Gastroesophageal sphincter (tissue), 4 donors: ENCODE measurements around the gene C6orf62. TPM values are rescaled to one million over a fixed set of nuclear protein-coding genes. Genes with fewer than 3 reads are reported as not detected.
"Not testable (repeated sequence)": the region's sequence is repeated elsewhere in the genome, so short reads cannot be mapped to it uniquely, and the experiment has no call there.

Source experiments
- ATAC-seq: fragments of 150-250 bp; one replicate; pipeline ENCODE4 v1.9.1; 2016; ENCODE audit warnings: mild to moderate bottlenecking, moderate library complexity
- H3K27ac ChIP-seq, 4 donors: fragments of 200-600 bp; sonication (generic) in 3 of 4; 1 replicate in 3 of 4; 2 replicates in 1 of 4; pipeline ENCODE4 v1.5.1; 2016 to 2019
- H3K27me3 ChIP-seq: fragments of 200-600 bp; sonication (generic); one replicate; pipeline ENCODE4 v1.5.1; 2019
- H3K36me3 ChIP-seq, 2 donors: fragments of 200-600 bp; sonication (generic); one replicate each; pipeline ENCODE4 v1.5.1; 2019; ENCODE audit warnings: control low read depth in 1 of 2
- H3K4me1 ChIP-seq, 3 donors: fragments of 200-600 bp; sonication (generic); 1 replicate in 2 of 3; 2 replicates in 1 of 3; pipeline ENCODE4 v1.5.1; 2016 to 2019; ENCODE audit warnings: control low read depth in 2 of 3
- H3K4me3 ChIP-seq, 2 donors: fragments of 200-600 bp; sonication (generic); one replicate each; pipeline ENCODE4 v1.5.1; 2019; ENCODE audit warnings: mild to moderate bottlenecking in 1 of 2, moderate library complexity in 1 of 2
- H3K9me3 ChIP-seq, 3 donors: fragments of 200-600 bp; sonication (generic); one replicate each; pipeline ENCODE4 v1.5.1; 2017 to 2019; ENCODE audit warnings: control low read depth in 2 of 3
- EP300 ChIP-seq: sonication (generic); formaldehyde crosslinking; IDR thresholded peaks from one replicate; pipeline ENCODE4 v1.6.1; 2017; ENCODE audit warnings: antibody characterized with exemption, mild to moderate bottlenecking
- POLR2A ChIP-seq, 2 donors: fragments of 450-650 bp; IDR thresholded peaks; one replicate each; pipeline ENCODE4 v1.6.1; 2017; ENCODE audit warnings: antibody characterized with exemption in 2 of 2, mild to moderate bottlenecking in 2 of 2, moderate library complexity in 1 of 2
- POLR2AphosphoS5 ChIP-seq: sonication (generic); formaldehyde crosslinking; IDR thresholded peaks from one replicate; pipeline ENCODE4 v1.6.1; 2017; ENCODE audit warnings: antibody characterized with exemption
- WGBS, 2 donors: methylation state at CpG; one replicate each; pipeline ENCODE4 v1.1.5; 2018; ENCODE audit warnings: low coverage in 1 of 2; 5-methylcytosine and 5-hydroxymethylcytosine counted together
- total RNA-seq, 4 donors: library from RNA; depleted of rRNA; stranded (reverse); fragments of >200 nt; gene quantifications; one replicate each; pipeline ENCODE4 v1.1.0, GENCODE V29; 2016
- TF ChIP-seq, protein P1 (sequence below), 4 experiments: fragments of 200-600 bp in 2 of 4; fragments of 450-650 bp in 2 of 4; sonication (generic) in 1 of 4; IDR thresholded peaks; one replicate each; pipeline ENCODE4 v1.5.1; 2017 to 2019; ENCODE audit warnings: antibody characterized with exemption in 4 of 4, mild to moderate bottlenecking in 2 of 4, moderate library complexity in 2 of 4

The C6orf62 gene
- total RNA-seq, 4 donors from 2014 or later, result 32.8 to 65.8 (median 45.2) TPM

DNA sequence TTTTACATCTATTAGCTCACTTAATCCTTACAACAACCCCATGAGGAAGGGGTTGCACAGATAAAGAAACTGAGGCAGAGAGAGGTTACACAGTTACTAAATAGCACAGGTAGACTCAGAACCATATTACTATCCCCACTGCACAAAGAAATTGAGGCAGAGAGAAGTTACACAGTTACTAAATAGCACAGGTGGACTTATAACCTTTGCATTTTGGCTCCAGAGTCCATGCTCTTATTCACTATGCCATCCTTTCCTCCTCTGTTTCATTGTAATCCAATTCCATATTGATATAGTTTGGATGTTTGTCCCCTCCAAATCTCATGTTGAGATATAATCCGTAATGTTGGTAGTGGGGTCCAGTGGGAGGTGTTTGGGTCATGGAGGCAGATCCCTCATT is 55.8 kb downstream of the C6orf62 start:
- Histone ChIP-seq H3K27ac (no peak overlapping the region), H3K27me3 (no peaks in the 10 kb centered on the region), H3K4me1 (peaks cover 7 to 40% (median 16%) of the 10 kb centered on the region in 3 donors), H3K4me3 (no peak overlapping the region), H3K36me3 (peaks cover 0 to 42% of the 10 kb centered on the region in 2 donors), H3K9me3 (no peaks in the 10 kb centered on the region)
- WGBS, 2 donors, result 100% methylated on average over 1 of the region's 1 CpG
- TF ChIP-seq EP300, result no peak
- TF ChIP-seq, protein P1, sequence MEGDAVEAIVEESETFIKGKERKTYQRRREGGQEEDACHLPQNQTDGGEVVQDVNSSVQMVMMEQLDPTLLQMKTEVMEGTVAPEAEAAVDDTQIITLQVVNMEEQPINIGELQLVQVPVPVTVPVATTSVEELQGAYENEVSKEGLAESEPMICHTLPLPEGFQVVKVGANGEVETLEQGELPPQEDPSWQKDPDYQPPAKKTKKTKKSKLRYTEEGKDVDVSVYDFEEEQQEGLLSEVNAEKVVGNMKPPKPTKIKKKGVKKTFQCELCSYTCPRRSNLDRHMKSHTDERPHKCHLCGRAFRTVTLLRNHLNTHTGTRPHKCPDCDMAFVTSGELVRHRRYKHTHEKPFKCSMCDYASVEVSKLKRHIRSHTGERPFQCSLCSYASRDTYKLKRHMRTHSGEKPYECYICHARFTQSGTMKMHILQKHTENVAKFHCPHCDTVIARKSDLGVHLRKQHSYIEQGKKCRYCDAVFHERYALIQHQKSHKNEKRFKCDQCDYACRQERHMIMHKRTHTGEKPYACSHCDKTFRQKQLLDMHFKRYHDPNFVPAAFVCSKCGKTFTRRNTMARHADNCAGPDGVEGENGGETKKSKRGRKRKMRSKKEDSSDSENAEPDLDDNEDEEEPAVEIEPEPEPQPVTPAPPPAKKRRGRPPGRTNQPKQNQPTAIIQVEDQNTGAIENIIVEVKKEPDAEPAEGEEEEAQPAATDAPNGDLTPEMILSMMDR (IDR thresholded peaks at IDR 0.05), result no peak
- TF ChIP-seq POLR2A (IDR thresholded peaks at IDR 0.05), result no peak
- no peak for TF ChIP-seq POLR2AphosphoS5
- ATAC-seq, result no peak

DNA sequence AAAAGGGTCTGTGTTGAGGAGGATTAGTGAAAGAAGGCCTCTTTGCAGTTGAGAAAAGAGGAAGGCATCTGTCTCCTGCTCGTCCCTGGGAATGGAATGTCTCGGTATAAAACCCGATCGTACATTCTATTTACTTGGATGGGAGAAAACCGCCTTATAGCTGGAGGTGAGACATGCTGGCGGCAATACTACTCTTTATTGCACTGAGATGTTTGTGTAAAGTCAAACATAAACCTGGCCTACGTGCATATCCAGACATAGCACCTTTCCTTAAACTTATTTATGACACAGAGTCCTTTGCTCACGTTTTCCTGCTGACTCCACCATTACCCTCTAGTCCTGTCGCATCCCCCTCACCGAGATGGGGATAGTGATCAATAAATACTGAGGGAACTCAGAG is 56.7 kb downstream of the C6orf62 start:
- TF ChIP-seq POLR2AphosphoS5 (no peak), POLR2A (IDR thresholded peaks at IDR 0.05) (no peak), EP300 (no peak)
- TF ChIP-seq, protein P1 (IDR thresholded peaks at IDR 0.05), result no peak
- no peaks in the 10 kb centered on the region for H3K27me3 ChIP-seq
- H3K4me3 ChIP-seq, result no peak overlapping the region
- ATAC-seq, result no peak
- H3K9me3 ChIP-seq, result no peaks in the 10 kb centered on the region
- no peak overlapping the region for H3K27ac ChIP-seq
- H3K4me1 ChIP-seq, result peaks cover 2 to 33% (median 11%) of the 10 kb centered on the region in 3 donors
- peaks cover 0 to 48% of the 10 kb centered on the region in 2 donors for H3K36me3 ChIP-seq
- 88 to 93% methylated on average over 9 to 10 of the region's 10 CpGs for WGBS, 2 donors

DNA sequence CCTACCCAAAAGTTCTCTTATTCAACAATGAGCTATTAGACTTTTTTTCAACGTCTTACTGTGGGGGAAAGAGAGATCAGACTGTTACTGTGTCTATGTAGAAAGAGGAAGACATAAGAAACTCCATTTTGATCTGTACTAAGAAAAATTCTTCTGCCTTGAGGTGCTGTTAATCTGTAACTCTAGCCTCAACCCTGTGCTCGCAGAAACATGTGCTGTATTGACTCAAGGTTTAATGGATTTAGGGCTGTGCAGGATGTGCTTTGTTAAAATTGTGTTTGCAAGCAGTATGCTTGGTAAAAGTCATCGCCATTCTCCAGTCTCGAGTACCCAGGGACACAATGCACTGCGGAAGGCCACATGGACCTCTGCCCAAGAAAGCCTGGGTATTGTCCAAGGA is 57.2 kb downstream of the C6orf62 start:
- H3K27ac ChIP-seq, H3K4me3 ChIP-seq, ATAC-seq, H3K9me3 ChIP-seq, H3K27me3 ChIP-seq: not testable (repeated sequence)
- H3K36me3 ChIP-seq, result peaks cover 0 to 51% of the 10 kb centered on the region in 2 donors
- peaks cover 2 to 33% (median 11%) of the 10 kb centered on the region in 3 donors for H3K4me1 ChIP-seq
- WGBS, 2 donors, result 93 to 94% methylated on average over 5 of the region's 5 CpGs

DNA sequence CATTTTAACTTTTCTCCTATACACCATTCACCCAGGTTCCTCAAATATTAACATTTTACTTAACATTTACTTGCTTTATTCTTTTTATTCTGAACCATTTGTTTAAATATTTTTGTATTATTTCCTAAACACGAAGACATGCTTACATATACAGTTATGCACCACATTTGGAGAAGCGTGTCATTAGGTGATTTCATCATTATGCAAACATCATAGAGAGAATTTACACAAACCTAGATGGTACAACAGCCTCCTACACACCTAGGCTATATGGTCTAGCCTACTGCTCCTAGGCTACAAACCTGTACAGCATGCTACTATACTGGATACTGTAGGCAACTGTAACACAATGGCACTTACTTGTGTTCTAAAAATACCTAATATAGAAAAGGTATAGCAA is 58.8 kb downstream of the C6orf62 start:
- Histone ChIP-seq H3K4me1 (peaks cover 0 to 23% (median 3%) of the 10 kb centered on the region in 3 donors), H3K27ac (no peak overlapping the region), H3K4me3 (no peak overlapping the region), H3K9me3 (no peaks in the 10 kb centered on the region), H3K27me3 (no peaks in the 10 kb centered on the region), H3K36me3 (peaks cover 0 to 61% of the 10 kb centered on the region in 2 donors)
- TF ChIP-seq EP300 (no peak), POLR2A (IDR thresholded peaks at IDR 0.05) (no peak), POLR2AphosphoS5 (no peak)
- TF ChIP-seq, protein P1 (IDR thresholded peaks at IDR 0.05), result no peak
- no peak for ATAC-seq
- 89 to 93% methylated on average over 2 of the region's 2 CpGs for WGBS, 2 donors

DNA sequence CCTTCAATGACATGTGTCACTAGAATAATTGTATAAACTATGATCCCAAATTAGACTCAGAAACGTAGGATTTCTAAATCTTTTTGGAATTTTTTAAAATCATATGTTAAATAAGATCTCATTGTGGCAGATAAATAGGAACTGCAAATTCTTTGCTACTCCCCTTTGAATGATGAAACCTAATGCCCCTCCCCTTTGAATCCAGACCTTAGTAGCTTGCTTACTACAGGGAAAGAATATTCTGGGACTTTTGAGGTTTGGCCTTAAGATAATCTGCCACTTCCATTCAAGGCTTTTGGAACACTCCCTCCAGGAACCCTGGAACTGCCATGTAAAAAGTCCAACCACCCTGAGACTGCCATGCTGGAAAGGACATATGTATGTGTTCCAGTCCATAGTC is 59.4 kb downstream of the C6orf62 start:
- peaks cover 0 to 17% (median 0%) of the 10 kb centered on the region in 3 donors for H3K4me1 ChIP-seq
- no peak overlapping the region for H3K27ac ChIP-seq
- no peak overlapping the region for H3K4me3 ChIP-seq
- TF ChIP-seq EP300 (no peak), POLR2AphosphoS5 (no peak), POLR2A (IDR thresholded peaks at IDR 0.05) (no peak)
- TF ChIP-seq, protein P1 (IDR thresholded peaks at IDR 0.05), result no peak
- H3K27me3 ChIP-seq, result no peaks in the 10 kb centered on the region
- ATAC-seq, result no peak
- H3K9me3 ChIP-seq, result no peaks in the 10 kb centered on the region
- H3K36me3 ChIP-seq, result peaks cover 0 to 61% of the 10 kb centered on the region in 2 donors
- 29 to 33% methylated on average over 1 of the region's 1 CpG for WGBS, 2 donors
